Measurements from ENCODE around the gene TMPO. TPM values are rescaled to one million over a fixed set of nuclear protein-coding genes. Genes with fewer than 3 reads are reported as not detected.
"Not testable (repeated sequence)": the region's sequence is repeated elsewhere in the genome, so short reads cannot be mapped to it uniquely, and the experiment has no call there.

TMPO gene
- polyA plus RNA-seq, 1 experiment: 49.1 TPM

DNA sequence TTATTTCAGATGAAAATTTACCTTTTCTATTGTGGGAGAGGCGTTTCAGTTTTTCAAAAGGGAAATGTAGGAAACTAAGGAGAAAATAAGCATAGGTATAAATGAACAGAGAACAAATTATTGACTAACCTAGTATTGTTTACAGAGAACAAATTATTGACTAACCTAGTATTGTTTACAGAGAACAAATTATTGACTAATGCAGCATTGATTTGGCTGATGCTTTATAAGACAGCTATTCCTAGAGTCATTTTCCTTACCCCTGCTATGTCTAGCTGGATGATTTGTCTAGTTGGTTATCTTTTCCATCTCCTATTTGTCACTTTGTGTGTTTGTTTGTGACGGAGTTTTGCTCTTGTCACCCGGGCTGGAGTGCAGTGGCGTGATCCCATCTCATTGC is 22.6 kb downstream of the TMPO start:
- Histone ChIP-seq H3K9me3 (ENCODE audit: control insufficient read depth, insufficient read depth, low read length) (no peaks in the 10 kb centered on the region), H3K27me3 (ENCODE audit: control insufficient read depth, insufficient read depth, low read length) (no peaks in the 10 kb centered on the region), H3K27ac (ENCODE audit: low read depth, low read length) (no peak overlapping the region), H3K4me3 (ENCODE audit: low read depth, low read length) (no peak overlapping the region)
- TF ChIP-seq, protein P1, sequence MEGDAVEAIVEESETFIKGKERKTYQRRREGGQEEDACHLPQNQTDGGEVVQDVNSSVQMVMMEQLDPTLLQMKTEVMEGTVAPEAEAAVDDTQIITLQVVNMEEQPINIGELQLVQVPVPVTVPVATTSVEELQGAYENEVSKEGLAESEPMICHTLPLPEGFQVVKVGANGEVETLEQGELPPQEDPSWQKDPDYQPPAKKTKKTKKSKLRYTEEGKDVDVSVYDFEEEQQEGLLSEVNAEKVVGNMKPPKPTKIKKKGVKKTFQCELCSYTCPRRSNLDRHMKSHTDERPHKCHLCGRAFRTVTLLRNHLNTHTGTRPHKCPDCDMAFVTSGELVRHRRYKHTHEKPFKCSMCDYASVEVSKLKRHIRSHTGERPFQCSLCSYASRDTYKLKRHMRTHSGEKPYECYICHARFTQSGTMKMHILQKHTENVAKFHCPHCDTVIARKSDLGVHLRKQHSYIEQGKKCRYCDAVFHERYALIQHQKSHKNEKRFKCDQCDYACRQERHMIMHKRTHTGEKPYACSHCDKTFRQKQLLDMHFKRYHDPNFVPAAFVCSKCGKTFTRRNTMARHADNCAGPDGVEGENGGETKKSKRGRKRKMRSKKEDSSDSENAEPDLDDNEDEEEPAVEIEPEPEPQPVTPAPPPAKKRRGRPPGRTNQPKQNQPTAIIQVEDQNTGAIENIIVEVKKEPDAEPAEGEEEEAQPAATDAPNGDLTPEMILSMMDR (IDR thresholded peaks at IDR 0.05; ENCODE audit: low read depth, low read length): no peak
- ChIA-PET POLR2A (no interaction called here), CTCF (interaction anchor here (1.1 to 2.6 kb wide), 3 partner anchors 29 to 121 kb away, joined by 4 to 17 read pairs (median 7); no protein-coding TSS in a partner anchor)
- no peak for DNase-seq (ENCODE audit: low read depth, low spot score)

DNA sequence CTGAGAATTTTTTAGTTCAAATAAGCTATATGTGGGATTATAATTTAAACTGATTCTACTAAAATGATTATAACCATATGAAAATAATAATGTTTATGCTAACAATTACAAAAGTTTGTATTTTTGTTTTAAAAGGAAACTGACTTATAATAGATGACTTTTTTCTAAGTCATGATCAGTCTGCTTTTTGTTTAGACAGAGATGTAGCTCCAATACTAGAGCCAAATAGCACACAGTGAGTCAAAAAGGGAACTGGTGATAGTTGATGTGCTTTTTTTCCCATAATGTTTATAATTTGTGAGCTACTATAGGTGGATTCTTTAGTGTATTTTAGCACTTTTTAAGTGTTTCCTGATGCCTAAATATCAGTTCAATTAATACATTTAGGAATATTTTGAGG is 28.3 kb downstream of the TMPO start:
- POLR2A ChIA-PET: no interaction called here
- no peak for DNase-seq (ENCODE audit: low read depth, low spot score)
- CTCF ChIA-PET: interaction anchor here (0.6 to 4.6 kb wide), 8 partner anchors 10 to 110 kb away, joined by 3 to 42 read pairs (median 4); no protein-coding TSS in a partner anchor

DNA sequence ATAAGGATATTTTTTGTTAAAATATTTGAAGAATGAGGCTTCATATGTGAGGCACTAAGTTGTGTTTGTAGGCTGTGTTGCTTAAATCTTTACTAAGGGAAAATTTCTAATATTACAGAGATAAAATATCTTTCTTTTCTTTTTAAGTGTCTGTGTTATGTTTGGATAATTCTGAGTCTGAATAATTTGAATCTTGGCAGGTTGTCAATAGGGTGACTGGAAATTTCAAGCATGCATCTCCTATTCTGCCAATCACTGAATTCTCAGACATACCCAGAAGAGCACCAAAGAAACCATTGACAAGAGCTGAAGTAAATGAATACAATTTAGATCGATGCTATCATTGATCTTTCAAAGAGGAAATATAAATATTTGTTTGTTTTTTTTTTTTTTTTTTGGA is 29.4 kb downstream of the TMPO start:
- no peaks in the 10 kb centered on the region for H3K9me3 ChIP-seq (ENCODE audit: control insufficient read depth, insufficient read depth, low read length)
- no peak overlapping the region for H3K4me3 ChIP-seq (ENCODE audit: low read depth, low read length)
- CTCF ChIA-PET: interaction anchor here (0.6 to 4.6 kb wide), 8 partner anchors 11 to 245 kb away, joined by 3 to 42 read pairs (median 3); no protein-coding TSS in a partner anchor
- no peak for DNase-seq (ENCODE audit: low read depth, low spot score)
- H3K27me3 ChIP-seq (ENCODE audit: control insufficient read depth, insufficient read depth, low read length): no peaks in the 10 kb centered on the region
- no peak overlapping the region for H3K27ac ChIP-seq (ENCODE audit: low read depth, low read length)
- TF ChIP-seq, protein P1 (IDR thresholded peaks at IDR 0.05; ENCODE audit: low read depth, low read length): no peak
- POLR2A ChIA-PET: no interaction called here

More for the DNA sequence above, 28.3 kb downstream of the TMPO start:
- H3K9me3 ChIP-seq (ENCODE audit: control insufficient read depth, insufficient read depth, low read length): no peaks in the 10 kb centered on the region
- TF ChIP-seq, protein P1 (IDR thresholded peaks at IDR 0.05; ENCODE audit: low read depth, low read length): no peak
- H3K27ac ChIP-seq (ENCODE audit: low read depth, low read length): no peak overlapping the region
- H3K27me3 ChIP-seq (ENCODE audit: control insufficient read depth, insufficient read depth, low read length): no peaks in the 10 kb centered on the region
- no peak overlapping the region for H3K4me3 ChIP-seq (ENCODE audit: low read depth, low read length)

DNA sequence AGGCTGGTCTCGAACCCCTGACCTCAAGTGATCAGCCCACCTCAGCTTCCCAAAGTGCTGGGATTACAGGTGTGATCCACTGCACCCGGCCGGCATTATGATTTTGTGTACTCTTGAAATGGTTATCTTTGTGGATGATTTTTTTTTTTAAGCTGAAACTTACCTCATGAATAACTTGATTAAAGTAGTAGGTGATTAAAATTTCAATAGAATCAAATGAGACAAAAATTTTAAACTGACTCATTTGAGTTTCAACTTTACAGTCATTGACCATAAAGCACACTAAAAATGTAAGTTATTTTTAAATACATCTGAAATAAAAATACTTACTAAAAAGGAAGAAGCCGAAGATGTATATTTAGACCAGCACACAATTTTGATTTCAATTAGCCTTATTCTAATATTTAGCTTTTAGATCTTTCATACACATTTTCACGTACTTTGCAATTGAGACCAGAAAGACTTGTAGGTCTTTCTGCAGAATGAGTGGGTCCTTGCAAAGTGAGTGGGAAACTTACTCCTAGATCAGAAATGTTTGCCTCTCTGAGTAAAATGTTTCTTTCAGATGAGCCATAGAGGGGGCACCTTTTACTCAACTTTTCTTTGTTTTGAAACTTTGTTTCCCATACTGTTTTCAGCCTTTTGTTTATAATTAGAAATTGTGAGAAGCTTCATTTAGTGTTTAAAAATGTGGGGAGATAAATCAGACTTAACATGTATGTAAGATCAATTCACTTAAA is 34.2 kb downstream of the TMPO start:
- TF ChIP-seq, protein P1 (IDR thresholded peaks at IDR 0.05; ENCODE audit: low read depth, low read length): no peak
- H3K9me3 ChIP-seq (ENCODE audit: control insufficient read depth, insufficient read depth, low read length): no peaks in the 10 kb centered on the region
- no peak overlapping the region for H3K27ac ChIP-seq (ENCODE audit: low read depth, low read length)
- H3K27me3 ChIP-seq (ENCODE audit: control insufficient read depth, insufficient read depth, low read length): no peaks in the 10 kb centered on the region
- ChIA-PET POLR2A (no interaction called here), CTCF (interaction anchor here (0.8 to 6.4 kb wide), 3 partner anchors 16 to 123 kb away, joined by 3 to 58 read pairs (median 25); no protein-coding TSS in a partner anchor)
- no peak overlapping the region for H3K4me3 ChIP-seq (ENCODE audit: low read depth, low read length)
- DNase-seq (ENCODE audit: low read depth, low spot score): no peak

DNA sequence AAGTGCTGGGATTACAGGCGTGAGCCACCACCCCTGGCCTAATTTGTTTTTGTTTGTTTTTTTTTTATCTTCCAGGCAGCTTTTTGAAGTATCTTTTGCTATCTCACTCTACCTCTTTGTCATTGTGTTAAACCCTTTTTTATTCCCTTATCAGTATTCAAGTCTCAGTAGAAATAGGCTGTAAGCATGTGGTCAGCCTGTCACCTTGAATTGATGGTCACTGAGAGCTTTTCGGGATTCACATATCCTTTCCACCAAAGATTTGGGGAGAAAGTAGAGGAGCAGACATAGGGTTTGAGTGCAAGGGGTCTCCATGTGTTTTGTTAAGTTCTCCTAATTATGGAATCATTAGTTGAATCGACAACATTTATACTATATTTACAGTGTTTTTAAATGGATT is 36.4 kb downstream of the TMPO start:
- H3K27me3 ChIP-seq (ENCODE audit: control insufficient read depth, insufficient read depth, low read length): no peaks in the 10 kb centered on the region
- H3K9me3 ChIP-seq (ENCODE audit: control insufficient read depth, insufficient read depth, low read length): no peaks in the 10 kb centered on the region
- no peak overlapping the region for H3K27ac ChIP-seq (ENCODE audit: low read depth, low read length)
- no peak overlapping the region for H3K4me3 ChIP-seq (ENCODE audit: low read depth, low read length)
- no peak for DNase-seq (ENCODE audit: low read depth, low spot score)
- ChIA-PET POLR2A (interaction anchor here (0.6 kb wide), 1 partner anchor 41 kb away, joined by 3 read pairs; no protein-coding TSS in a partner anchor), CTCF (interaction anchor here (5.0 to 6.4 kb wide), 2 partner anchors 15 to 19 kb away, joined by 25 to 58 read pairs; no protein-coding TSS in a partner anchor)
- TF ChIP-seq, protein P1 (IDR thresholded peaks at IDR 0.05; ENCODE audit: low read depth, low read length): no peak

DNA sequence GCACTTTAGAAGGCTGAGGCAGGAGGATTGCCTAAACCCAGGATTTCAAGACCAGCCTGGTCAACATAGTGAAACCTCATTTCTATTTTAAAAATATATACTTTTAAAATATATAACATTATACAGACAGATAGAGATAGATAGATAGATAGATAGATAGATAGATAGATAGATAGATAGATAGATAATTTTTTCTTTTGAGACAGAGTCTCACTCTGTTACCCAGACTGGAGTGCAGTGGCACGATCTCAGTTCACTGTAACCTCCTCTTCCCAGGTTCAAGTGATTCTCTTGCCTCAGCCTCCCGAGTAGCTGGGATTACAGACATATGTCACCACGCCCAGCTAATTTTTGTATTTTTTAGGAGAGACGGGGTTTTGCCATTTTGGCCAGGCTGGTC is 42.7 kb downstream of the TMPO start:
- not testable (repeated sequence) for H3K9me3 ChIP-seq (ENCODE audit: control insufficient read depth, insufficient read depth, low read length); H3K27ac ChIP-seq (ENCODE audit: low read depth, low read length); DNase-seq (ENCODE audit: low read depth, low spot score); H3K4me3 ChIP-seq (ENCODE audit: low read depth, low read length); H3K27me3 ChIP-seq (ENCODE audit: control insufficient read depth, insufficient read depth, low read length)
- ChIA-PET CTCF (interaction anchor here (4.5 kb wide), 1 partner anchor 9 kb away, joined by 25 read pairs; no protein-coding TSS in a partner anchor), POLR2A (interaction anchor here (0.7 kb wide), 1 partner anchor 134 kb away, joined by 3 read pairs; no protein-coding TSS in a partner anchor)

Measured in AG04450 (cell line).